Type B pancreatic cell (in vitro differentiated cells): ENCODE results near the gene IGFBP4. TPM values are rescaled to one million over a fixed set of nuclear protein-coding genes. Genes with fewer than 3 reads are reported as not detected.

Experiments
- DNase-seq: peaks from one replicate; pipeline ENCODE4 v3.0.0; 2021; ENCODE audit warnings: mixed read lengths; ENCODE audit not compliant: unreplicated experiment; ENCODE audit errors: extremely low spot score
- H3K27ac Mint-ChIP-seq: 2 replicates; pipeline ENCODE4 v1.8.0; 2021; ENCODE audit warnings: mild to moderate bottlenecking, mixed read lengths
- H3K27me3 Mint-ChIP-seq: 2 replicates; pipeline ENCODE4 v1.8.0; 2021; ENCODE audit warnings: mixed read lengths
- H3K36me3 Mint-ChIP-seq: 2 replicates; pipeline ENCODE4 v1.8.0; 2021; ENCODE audit warnings: mixed read lengths
- H3K4me1 Mint-ChIP-seq: one replicate; pipeline ENCODE4 v1.8.0; 2021; ENCODE audit warnings: mixed read lengths; ENCODE audit not compliant: unreplicated experiment
- H3K4me3 Mint-ChIP-seq: 2 replicates; pipeline ENCODE4 v1.8.0; 2021; ENCODE audit warnings: mild to moderate bottlenecking, mixed read lengths
- H3K9me3 Mint-ChIP-seq: 2 replicates; pipeline ENCODE4 v1.8.0; 2021; ENCODE audit warnings: mixed read lengths
- CTCF ChIP-seq: fragments of 200-600 bp; sonication (generic); conservative IDR thresholded peaks from 2 replicates; pipeline ENCODE4 v1.5.0; 2021; ENCODE audit warnings: antibody characterized with exemption, mild to moderate bottlenecking
- total RNA-seq: library from RNA; stranded (reverse); gene quantifications from 2 replicates; pipeline ENCODE4 v1.2.1, GENCODE V29; 2021; ENCODE audit warnings: low replicate concordance

IGFBP4 gene
- total RNA-seq, 1 donor from 2014 or later, result 78.2 TPM

DNA sequence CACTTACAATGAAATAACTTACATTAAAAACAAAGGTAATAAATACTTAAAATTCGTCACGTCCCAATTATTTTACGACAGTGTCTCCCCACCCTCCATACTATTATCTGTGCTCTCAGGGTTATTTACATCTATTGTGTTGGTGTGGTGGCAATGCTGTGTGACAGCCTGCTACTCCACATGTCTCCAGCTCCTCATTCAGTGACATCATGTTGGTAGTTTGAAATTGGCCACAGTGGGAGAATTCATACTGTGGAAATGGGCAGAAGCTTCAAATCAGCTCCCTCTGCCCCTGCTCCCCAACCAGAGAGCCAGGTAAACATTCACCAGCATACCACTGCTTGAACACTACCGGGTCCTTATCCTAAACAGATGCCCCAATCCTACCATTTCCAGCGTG is 51.9 kb downstream of the IGFBP4 start:
- Mint-ChIP-seq H3K9me3 (no peaks in the 10 kb centered on the region), H3K36me3 (no peaks in the 10 kb centered on the region), H3K4me3 (no peak overlapping the region), H3K27ac (no peak overlapping the region), H3K27me3 (peaks cover 2% of the 10 kb centered on the region), H3K4me1 (peaks cover 23% of the 10 kb centered on the region)
- DNase-seq, result no peak
- no peak for TF ChIP-seq CTCF

DNA sequence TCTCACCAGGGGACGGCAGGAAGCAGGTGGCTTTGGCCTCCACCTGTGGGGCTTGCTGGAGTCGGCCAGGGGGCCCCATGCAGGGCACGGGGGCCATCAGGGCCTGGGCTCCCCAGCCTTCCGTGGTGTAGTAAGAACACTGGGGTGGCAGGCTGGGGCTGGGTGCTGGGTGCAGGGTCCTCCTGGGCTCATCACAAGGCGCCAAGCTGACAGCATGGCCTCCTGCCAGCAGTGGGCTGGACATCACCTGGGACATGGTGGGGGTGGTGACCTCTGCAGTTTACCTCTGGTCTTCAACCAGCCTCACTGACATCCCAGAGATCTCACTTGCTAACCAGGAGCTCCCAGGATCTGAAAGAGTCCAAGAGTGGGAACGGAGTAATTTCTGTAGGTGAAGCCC is 52.9 kb downstream of the IGFBP4 start:
- H3K36me3 Mint-ChIP-seq, result no peaks in the 10 kb centered on the region
- H3K9me3 Mint-ChIP-seq, result no peaks in the 10 kb centered on the region
- peaks cover 16% of the 10 kb centered on the region for H3K4me1 Mint-ChIP-seq
- DNase-seq, result no peak
- peaks cover 2% of the 10 kb centered on the region for H3K27me3 Mint-ChIP-seq
- H3K27ac Mint-ChIP-seq, result no peak overlapping the region
- no peak for TF ChIP-seq CTCF
- no peak overlapping the region for H3K4me3 Mint-ChIP-seq

DNA sequence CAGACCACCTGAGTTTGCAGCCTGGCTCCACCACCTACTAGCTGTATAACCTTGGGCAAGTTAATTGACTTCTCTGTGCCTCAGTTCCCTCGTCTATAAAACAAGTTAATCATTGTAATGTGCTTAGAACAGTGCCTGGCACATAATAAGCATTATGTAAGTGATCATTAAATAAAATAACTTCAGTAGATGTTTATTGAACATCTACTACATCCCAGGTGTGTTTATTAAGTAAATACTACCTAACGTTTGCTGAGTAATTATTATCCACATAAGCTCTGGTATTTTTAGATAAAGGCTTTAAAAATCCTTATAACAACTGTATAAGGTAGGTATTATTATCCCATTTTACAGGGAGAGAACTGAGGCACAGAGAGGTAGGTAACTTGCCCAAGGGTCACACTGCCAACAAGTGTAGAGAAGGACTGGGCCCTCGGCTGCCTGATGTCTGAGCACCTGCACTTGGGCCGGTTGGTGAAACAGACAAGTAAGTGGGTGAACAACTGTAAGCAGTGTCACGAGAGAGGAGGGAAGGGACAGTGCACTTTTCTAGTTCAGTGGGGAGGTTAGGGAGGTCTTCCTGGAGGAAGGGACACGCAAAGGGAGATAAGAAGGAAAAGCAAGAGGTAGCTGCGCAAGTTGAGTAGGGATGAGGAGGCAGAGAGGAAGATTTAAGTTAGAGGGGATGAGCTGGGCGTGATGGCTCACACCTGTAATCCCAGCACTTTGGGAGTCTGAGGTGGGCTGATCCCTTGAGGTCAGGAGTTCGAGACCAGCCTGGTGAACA is 53.6 kb downstream of the IGFBP4 start:
- Mint-ChIP-seq H3K27ac (peak overlapping the region; percentile 23), H3K27me3 (peaks cover 2% of the 10 kb centered on the region), H3K4me1 (peaks cover 14% of the 10 kb centered on the region), H3K36me3 (no peaks in the 10 kb centered on the region), H3K9me3 (no peaks in the 10 kb centered on the region), H3K4me3 (no peak overlapping the region)
- no peak for DNase-seq
- no peak for TF ChIP-seq CTCF

DNA sequence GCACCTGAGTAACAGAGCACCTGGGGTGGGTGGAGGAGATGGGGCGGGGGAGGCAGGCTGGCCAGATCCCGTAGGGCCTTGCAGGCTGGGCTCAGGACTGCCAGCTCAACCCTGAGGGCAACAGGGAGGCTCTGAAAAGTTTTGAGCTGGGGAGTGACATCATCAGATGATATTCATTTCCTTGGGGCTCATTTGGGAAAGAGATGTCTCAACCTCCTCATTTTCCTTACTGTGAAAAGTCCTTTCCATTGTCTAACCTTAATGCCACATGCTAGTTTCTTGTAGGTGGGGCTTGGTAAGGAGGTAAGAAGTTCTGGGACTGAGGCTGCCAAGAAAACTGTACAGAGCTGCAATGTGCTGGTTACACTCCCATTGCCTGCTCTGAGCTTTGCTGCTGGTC is 54.4 kb downstream of the IGFBP4 start:
- H3K4me1 Mint-ChIP-seq, result peaks cover 14% of the 10 kb centered on the region
- DNase-seq, result no peak
- H3K9me3 Mint-ChIP-seq, result no peaks in the 10 kb centered on the region
- no peak overlapping the region for H3K27ac Mint-ChIP-seq
- H3K4me3 Mint-ChIP-seq, result no peak overlapping the region
- H3K27me3 Mint-ChIP-seq, result peaks cover 2% of the 10 kb centered on the region
- TF ChIP-seq CTCF, result no peak
- no peaks in the 10 kb centered on the region for H3K36me3 Mint-ChIP-seq

- no peak for DNase-seq
- TF ChIP-seq CTCF, result no peak
- Mint-ChIP-seq H3K9me3 (no peaks in the 10 kb centered on the region), H3K27ac (no peak overlapping the region), H3K27me3 (peaks cover 2% of the 10 kb centered on the region), H3K36me3 (no peaks in the 10 kb centered on the region), H3K4me1 (peaks cover 14% of the 10 kb centered on the region), H3K4me3 (no peak overlapping the region)
Measured at GRCh38 chr17:40498281-40499084, 55.2 kb downstream of the IGFBP4 start.
